ENCODE measurements around the gene IFITM5.

Gene IFITM5

GRCh38 chr11:269146-269890 lies 30.0 kb downstream of the IFITM5 start:
- no peak for DNase-seq

DNA sequence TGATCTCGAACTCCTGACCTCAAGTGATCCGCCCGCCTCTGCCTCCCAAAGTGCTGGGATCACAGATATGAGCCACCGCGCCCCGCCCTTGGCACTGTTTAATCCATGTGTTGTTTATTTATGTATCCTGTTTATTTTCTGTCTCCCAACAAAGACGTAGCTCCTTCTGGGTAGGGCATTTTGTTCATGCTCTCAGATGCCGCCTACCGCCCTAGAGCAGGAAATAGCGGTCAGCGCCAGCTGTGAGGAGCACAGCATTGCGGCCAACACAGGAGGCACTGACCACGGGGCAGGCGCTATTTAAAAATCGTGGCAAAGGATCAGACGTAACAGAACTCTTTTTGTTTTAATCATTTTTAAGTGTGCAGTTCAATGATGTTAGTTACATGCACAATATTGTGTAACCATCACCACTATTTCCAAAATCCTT lies 30.6 kb downstream of the IFITM5 start:
- peak in 9 of 56 donors; percentile 14 to 52 (median 35) for DNase-seq

DNA sequence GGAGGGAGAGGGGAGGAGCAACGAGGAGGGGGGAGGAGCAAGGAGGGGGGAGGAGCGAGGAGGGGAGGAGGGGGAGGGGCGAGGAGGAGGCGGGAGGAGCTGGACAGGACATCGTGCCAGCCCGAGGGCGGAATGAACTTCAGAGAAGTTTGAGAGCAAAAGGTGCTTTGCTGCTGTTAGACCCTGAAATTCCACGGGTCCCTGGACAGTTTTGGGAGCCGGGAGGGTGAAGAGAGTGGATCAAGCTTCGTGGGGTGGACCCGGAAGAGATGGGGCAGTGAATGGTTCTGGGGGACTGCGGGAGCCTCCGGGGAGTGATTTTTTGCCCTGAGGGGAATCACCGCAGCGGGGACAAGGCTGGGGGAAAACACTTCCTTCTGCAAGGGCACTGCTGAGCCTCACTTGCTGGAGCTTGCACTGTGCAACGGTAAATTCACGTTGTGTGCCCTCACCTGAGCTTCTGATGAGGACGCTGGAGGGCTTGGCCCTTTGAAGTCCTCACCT lies 31.8 kb downstream of the IFITM5 start:
- no peak for DNase-seq

DNA sequence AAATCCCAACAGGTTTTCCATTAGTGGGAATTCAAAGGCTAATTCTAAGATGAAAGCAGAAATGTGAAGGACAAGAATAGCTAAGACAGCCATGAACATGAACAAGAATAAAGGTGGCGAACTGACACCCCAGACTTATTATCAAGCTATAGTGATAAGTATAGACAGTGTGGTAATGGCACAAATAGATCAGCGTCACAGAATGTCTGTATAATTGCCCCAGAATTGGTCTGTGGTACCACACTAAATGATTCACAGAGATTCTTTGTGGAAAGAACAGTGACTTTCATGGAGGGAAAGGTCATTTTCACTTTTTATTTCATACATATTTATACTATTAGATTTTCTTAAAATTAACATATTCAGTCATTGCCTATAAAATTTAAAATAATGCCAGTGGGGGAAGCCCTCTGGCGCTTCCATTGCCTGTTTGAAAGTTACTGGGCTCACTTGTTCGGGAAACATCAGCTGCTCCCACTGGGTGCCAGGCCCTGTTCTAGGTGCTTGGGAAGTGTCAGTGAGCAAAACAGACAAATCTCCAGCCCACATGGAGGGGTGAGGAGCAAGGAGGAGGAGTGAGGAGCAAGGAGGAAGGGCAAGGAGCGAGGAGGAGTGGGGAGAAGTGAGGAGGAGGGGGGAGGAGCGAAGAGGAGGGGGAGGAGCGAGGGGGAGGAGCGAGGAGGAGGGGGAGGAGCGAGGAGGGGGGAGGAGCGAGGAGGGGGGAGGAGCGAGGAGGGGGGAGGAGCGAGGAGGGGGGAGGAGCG lies 32.5 kb downstream of the IFITM5 start:
- no peak for DNase-seq

DNA sequence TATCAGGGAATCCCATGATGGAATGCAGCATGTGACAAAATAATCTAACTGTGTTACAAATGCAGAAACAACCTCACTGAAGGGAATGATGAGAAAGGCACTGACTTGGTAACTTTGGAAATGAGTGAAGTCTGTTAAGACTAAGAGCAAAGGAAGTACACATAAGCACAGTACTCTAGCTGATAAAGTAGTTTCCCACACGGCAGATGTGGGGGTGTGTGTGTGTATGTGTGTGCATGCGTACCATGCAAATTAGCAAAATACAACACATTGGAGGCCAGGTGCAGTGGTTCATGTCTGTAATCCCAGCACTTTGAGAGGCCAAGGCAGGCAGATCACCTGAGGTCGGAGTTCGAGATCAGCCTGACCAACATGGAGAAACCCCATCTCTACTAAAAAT lies 37.7 kb downstream of the IFITM5 start:
- DNase-seq = no peak

DNA sequence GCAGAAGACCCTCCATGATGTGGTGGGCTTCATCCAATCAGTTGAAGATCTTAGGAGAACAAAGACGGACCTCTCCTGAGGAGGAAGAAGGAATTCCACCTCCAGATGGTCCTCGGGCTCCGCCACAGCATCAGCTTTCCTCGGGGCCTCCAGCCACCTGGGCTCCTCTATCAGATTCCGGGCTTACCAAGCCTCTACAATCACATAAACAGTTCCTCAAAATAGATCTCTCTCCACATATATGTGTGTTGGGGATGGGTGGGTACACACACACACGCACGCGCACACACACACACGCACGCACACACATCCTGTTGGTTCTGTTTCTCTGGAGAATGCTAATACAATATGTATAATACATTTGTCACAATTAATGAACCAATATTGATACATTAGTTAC lies 39.9 kb downstream of the IFITM5 start:
- DNase-seq = no peak

- no peak for DNase-seq
These were observed 41.4 kb downstream of the IFITM5 start for GRCh38 chr11:257766-258493.

DNA sequence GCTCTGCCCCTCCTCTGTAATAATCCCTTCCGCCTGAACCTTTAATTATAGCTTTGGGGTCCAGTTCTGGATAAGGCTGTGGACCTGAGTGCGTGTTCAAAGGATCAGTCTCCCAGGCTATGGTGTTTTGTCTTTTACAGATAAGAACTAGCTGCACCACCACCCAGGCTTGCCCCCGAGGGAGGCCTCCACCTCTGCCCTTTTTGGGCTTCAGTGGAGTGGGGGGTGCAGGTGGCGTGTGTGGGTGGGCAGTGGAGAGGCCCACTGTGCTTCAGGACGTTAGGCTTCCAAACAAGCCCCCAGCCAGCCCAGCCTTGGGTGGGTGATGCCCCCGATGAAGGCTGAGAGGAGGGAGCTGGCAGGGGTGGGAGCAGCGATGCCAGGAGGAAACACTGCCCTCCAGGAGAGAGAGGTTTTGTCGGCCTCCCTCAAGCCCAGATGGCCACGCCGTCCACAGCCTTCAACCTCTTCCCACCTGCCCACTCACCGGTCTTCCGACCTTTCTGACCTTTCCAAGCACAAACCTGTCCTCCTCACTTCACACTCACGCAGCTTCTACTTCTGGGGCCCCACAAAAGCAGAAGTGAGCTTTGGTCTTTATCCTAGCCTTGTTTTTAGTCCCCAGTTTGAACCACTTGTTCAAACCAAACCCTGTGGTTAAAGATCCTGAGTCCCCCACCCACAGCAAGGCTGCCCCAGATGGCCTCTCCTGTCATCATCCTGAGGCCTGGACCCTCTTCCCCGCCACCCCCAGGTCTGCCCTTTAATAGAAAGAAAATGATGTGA lies 42.2 kb downstream of the IFITM5 start:
- no peak for DNase-seq

- no peak for DNase-seq
These were observed 43.5 kb downstream of the IFITM5 start for GRCh38 chr11:255816-256215.

DNA sequence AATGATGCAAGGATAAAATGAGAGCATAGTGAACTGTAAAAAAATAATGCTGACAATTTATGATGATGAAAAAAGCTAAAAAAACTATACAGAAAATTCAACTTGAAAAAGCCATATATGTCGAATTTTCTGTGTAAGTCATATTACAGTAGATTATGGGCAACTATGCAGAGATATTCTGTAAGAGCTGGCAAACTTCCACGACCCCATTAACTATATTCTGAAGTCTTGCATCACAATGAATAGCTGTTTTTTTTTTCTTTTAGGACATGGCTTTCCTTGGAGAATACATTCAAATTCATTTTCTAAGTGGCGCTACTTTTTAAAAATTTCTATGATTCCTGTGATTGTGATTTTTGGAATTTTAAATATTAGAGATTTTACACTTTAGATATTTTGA lies 44.1 kb downstream of the IFITM5 start:
- no peak for DNase-seq

GRCh38 chr11:253886-254270 lies 45.4 kb downstream of the IFITM5 start:
- no peak for DNase-seq

GRCh38 chr11:253160-253885 lies 46.0 kb downstream of the IFITM5 start:
- no peak for DNase-seq

GRCh38 chr11:252666-253065 lies 46.7 kb downstream of the IFITM5 start:
- DNase-seq = no peak

DNA sequence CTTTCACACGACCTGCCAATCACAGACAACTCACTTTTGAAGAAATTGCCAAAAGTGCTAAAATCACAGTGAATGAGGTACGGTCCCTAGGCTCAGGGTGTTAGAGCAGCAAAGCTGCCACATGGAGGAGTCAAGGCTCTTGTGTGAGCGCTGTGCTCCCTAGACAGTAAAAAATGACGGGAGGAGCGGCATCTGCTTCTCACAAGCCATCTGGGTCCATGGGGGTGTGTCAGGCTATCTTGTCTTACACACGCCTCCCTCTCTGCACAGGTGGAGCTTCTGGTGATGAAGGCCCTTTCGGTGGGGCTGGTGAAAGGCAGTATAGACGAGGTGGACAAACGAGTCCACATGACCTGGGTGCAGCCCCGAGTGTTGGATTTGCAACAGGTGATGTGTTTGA lies 47.8 kb downstream of the IFITM5 start:
- DNase-seq = no peak

- DNase-seq = peak in 14 of 56 donors; percentile 5 to 52 (median 24)
These were observed 48.5 kb downstream of the IFITM5 start for GRCh38 chr11:250740-251299.

DNA sequence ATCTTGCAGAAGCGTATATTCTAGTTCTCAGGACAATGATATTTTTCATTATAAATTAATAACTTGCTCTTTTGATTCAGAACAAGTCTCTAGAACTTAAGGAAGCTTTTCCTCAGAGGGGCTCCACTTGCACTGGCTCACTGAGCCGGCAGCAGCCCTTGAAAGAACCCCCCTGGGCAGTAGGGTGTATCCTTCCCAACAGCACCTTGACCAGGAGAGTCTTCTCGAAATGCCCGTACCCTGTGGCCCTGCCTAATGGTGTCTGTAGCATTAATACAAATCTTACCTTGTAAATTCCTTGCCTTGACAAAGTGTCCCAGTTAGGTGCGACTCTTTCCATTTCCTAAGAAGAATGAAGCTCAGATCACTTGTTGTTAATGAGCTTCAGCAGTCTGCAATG lies 49.1 kb downstream of the IFITM5 start:
- DNase-seq = no peak

DNA sequence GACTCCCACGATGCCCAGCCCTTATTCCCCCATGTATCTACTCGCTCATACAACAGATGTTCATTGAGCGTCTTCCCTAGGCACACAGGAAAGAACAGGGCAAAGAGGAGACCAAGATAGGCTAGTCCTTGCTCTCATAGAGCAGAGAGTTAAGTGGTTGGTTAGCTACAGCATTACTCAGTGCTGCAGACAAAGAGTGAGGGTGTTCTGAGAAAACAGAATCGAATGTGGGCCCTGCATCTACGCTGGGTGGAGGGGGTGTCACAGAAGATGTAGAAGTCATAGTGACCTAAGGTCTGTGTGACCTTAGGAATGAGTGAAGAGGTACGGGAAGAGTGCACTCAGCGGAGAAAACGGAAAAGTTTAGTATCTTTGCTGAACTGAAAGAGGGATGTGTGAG lies 50.3 kb downstream of the IFITM5 start:
- no peak for DNase-seq

Measured in amygdala (tissue), 56 donors.